ENCODE results near the gene PGA4. TPM values are rescaled to one million over a fixed set of nuclear protein-coding genes. Genes with fewer than 3 reads are reported as not detected.

The PGA4 gene
- total and polyA plus RNA-seq, 2 experiments from 2014 or later, result 0.81 TPM; not detected in 1

DNA sequence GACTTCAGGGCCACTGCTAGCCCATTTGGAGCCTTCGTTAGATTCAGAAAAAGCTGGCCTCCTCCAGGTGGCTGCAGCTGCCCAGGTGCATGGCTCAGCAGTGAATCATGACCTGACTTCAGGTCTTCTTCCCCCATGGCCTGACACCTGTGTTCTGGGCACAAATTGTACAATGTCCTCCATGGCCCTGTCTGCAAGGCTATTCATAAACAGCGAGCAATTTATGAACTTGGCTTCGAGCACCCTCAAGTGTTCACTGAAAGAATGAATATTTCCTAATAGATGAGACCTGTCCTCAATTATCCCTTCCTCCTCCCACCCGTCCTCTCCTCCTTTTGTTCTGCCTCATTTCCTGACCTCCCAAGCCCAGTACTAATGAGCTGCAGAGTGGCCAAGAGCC, 48.7 kb upstream of the PGA4 start:
- Histone ChIP-seq H4K20me1 (replicated peaks; ENCODE audit: insufficient read depth) (no peaks in the 10 kb centered on the region), H3K4me2 (no peak overlapping the region), H3K27ac (ENCODE audit: low read depth) (no peak overlapping the region), H3K79me2 (replicated peaks; ENCODE audit: insufficient read depth) (no peaks in the 10 kb centered on the region), H3K4me1 (ENCODE audit: insufficient read depth) (no peaks in the 10 kb centered on the region), H3K9me2 (ENCODE audit: insufficient read depth) (peaks cover 4% of the 10 kb centered on the region; the same call in 1 of the 2 replicates), H3F3A (replicated peaks; ENCODE audit: low read depth) (no peaks in the 10 kb centered on the region), H3K36me3 (ENCODE audit: insufficient read depth) (no peaks in the 10 kb centered on the region), H3K27me3 (ENCODE audit: insufficient read depth) (no peaks in the 10 kb centered on the region), H3K4me3 (no peak overlapping the region), H2AFZ (no peak overlapping the region)
- Mint-ChIP-seq H3K27me3 (ENCODE audit: insufficient read depth, low read depth, poor library complexity) (peaks cover 15% of the 10 kb centered on the region), H3K36me3 (ENCODE audit: low read depth) (no peaks in the 10 kb centered on the region; the same call in 2 of the 3 replicates), H3K27ac (no peak overlapping the region), H3K4me1 (no peaks in the 10 kb centered on the region; the same call in 2 of the 3 replicates), H3K4me3 (no peak overlapping the region), H3K9me3 (peaks cover 4% of the 10 kb centered on the region)
- TF ChIP-seq, protein P1, sequence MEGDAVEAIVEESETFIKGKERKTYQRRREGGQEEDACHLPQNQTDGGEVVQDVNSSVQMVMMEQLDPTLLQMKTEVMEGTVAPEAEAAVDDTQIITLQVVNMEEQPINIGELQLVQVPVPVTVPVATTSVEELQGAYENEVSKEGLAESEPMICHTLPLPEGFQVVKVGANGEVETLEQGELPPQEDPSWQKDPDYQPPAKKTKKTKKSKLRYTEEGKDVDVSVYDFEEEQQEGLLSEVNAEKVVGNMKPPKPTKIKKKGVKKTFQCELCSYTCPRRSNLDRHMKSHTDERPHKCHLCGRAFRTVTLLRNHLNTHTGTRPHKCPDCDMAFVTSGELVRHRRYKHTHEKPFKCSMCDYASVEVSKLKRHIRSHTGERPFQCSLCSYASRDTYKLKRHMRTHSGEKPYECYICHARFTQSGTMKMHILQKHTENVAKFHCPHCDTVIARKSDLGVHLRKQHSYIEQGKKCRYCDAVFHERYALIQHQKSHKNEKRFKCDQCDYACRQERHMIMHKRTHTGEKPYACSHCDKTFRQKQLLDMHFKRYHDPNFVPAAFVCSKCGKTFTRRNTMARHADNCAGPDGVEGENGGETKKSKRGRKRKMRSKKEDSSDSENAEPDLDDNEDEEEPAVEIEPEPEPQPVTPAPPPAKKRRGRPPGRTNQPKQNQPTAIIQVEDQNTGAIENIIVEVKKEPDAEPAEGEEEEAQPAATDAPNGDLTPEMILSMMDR (conservative IDR thresholded peaks at IDR 0.05; ENCODE audit: low read depth in 2 of 2), result no peak; a peak in 1 of 4 replicates
- TF ChIP-seq, protein P2, sequence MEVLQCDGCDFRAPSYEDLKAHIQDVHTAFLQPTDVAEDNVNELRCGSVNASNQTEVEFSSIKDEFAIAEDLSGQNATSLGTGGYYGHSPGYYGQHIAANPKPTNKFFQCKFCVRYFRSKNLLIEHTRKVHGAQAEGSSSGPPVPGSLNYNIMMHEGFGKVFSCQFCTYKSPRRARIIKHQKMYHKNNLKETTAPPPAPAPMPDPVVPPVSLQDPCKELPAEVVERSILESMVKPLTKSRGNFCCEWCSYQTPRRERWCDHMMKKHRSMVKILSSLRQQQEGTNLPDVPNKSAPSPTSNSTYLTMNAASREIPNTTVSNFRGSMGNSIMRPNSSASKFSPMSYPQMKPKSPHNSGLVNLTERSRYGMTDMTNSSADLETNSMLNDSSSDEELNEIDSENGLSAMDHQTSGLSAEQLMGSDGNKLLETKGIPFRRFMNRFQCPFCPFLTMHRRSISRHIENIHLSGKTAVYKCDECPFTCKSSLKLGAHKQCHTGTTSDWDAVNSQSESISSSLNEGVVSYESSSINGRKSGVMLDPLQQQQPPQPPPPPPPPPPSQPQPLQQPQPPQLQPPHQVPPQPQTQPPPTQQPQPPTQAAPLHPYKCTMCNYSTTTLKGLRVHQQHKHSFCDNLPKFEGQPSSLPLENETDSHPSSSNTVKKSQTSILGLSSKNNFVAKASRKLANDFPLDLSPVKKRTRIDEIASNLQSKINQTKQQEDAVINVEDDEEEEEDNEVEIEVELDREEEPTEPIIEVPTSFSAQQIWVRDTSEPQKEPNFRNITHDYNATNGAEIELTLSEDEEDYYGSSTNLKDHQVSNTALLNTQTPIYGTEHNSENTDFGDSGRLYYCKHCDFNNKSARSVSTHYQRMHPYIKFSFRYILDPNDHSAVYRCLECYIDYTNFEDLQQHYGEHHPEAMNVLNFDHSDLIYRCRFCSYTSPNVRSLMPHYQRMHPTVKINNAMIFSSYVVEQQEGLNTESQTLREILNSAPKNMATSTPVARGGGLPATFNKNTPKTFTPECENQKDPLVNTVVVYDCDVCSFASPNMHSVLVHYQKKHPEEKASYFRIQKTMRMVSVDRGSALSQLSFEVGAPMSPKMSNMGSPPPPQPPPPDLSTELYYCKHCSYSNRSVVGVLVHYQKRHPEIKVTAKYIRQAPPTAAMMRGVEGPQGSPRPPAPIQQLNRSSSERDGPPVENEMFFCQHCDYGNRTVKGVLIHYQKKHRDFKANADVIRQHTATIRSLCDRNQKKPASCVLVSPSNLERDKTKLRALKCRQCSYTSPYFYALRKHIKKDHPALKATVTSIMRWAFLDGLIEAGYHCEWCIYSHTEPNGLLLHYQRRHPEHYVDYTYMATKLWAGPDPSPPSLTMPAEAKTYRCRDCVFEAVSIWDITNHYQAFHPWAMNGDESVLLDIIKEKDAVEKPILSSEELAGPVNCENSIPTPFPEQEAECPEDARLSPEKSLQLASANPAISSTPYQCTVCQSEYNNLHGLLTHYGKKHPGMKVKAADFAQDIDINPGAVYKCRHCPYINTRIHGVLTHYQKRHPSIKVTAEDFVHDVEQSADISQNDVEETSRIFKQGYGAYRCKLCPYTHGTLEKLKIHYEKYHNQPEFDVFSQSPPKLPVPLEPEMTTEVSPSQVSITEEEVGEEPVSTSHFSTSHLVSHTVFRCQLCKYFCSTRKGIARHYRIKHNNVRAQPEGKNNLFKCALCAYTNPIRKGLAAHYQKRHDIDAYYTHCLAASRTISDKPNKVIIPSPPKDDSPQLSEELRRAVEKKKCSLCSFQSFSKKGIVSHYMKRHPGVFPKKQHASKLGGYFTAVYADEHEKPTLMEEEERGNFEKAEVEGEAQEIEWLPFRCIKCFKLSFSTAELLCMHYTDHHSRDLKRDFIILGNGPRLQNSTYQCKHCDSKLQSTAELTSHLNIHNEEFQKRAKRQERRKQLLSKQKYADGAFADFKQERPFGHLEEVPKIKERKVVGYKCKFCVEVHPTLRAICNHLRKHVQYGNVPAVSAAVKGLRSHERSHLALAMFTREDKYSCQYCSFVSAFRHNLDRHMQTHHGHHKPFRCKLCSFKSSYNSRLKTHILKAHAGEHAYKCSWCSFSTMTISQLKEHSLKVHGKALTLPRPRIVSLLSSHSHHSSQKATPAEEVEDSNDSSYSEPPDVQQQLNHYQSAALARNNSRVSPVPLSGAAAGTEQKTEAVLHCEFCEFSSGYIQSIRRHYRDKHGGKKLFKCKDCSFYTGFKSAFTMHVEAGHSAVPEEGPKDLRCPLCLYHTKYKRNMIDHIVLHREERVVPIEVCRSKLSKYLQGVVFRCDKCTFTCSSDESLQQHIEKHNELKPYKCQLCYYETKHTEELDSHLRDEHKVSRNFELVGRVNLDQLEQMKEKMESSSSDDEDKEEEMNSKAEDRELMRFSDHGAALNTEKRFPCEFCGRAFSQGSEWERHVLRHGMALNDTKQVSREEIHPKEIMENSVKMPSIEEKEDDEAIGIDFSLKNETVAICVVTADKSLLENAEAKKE (CRISPR knock-in tag; IDR thresholded peaks at IDR 0.05), result no peak
- TF ChIP-seq STAT1 (IDR thresholded peaks at IDR 0.05; ENCODE audit: unreplicated experiment), result no peak
- TF ChIP-seq EZH2phosphoT487 (IDR thresholded peaks at IDR 0.05; ENCODE audit: unreplicated experiment), result no peak
- no peak for TF ChIP-seq ZNF331 (CRISPR knock-in tag; IDR thresholded peaks at IDR 0.05; ENCODE audit: low read depth)
- no peak for TF ChIP-seq JUNB (IDR thresholded peaks at IDR 0.05; ENCODE audit: unreplicated experiment)
- no peak for TF ChIP-seq EZH2 (IDR thresholded peaks at IDR 0.05; ENCODE audit: low read depth, unreplicated experiment)
- no peak for TF ChIP-seq ZNF114 (CRISPR knock-in tag; IDR thresholded peaks at IDR 0.05)
- TF ChIP-seq, protein P3, sequence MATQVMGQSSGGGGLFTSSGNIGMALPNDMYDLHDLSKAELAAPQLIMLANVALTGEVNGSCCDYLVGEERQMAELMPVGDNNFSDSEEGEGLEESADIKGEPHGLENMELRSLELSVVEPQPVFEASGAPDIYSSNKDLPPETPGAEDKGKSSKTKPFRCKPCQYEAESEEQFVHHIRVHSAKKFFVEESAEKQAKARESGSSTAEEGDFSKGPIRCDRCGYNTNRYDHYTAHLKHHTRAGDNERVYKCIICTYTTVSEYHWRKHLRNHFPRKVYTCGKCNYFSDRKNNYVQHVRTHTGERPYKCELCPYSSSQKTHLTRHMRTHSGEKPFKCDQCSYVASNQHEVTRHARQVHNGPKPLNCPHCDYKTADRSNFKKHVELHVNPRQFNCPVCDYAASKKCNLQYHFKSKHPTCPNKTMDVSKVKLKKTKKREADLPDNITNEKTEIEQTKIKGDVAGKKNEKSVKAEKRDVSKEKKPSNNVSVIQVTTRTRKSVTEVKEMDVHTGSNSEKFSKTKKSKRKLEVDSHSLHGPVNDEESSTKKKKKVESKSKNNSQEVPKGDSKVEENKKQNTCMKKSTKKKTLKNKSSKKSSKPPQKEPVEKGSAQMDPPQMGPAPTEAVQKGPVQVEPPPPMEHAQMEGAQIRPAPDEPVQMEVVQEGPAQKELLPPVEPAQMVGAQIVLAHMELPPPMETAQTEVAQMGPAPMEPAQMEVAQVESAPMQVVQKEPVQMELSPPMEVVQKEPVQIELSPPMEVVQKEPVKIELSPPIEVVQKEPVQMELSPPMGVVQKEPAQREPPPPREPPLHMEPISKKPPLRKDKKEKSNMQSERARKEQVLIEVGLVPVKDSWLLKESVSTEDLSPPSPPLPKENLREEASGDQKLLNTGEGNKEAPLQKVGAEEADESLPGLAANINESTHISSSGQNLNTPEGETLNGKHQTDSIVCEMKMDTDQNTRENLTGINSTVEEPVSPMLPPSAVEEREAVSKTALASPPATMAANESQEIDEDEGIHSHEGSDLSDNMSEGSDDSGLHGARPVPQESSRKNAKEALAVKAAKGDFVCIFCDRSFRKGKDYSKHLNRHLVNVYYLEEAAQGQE (IDR thresholded peaks at IDR 0.05; ENCODE audit: unreplicated experiment), result no peak
- TF ChIP-seq NANOG (IDR thresholded peaks at IDR 0.05; ENCODE audit: borderline replicate concordance), result no peak
- no peak for TF ChIP-seq CREB1 (CRISPR knock-in tag; IDR thresholded peaks at IDR 0.05; ENCODE audit: low read depth)
- TF ChIP-seq, protein P4, sequence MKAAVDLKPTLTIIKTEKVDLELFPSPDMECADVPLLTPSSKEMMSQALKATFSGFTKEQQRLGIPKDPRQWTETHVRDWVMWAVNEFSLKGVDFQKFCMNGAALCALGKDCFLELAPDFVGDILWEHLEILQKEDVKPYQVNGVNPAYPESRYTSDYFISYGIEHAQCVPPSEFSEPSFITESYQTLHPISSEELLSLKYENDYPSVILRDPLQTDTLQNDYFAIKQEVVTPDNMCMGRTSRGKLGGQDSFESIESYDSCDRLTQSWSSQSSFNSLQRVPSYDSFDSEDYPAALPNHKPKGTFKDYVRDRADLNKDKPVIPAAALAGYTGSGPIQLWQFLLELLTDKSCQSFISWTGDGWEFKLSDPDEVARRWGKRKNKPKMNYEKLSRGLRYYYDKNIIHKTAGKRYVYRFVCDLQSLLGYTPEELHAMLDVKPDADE (IDR thresholded peaks at IDR 0.05), result no peak
- no peak for TF ChIP-seq POLR2AphosphoS5 (IDR thresholded peaks at IDR 0.05; ENCODE audit: low read depth)
- DNase-seq (ENCODE audit: low spot score) (no peak), ATAC-seq (no peak)

All from GM23338 (cell line).